Measurements from ENCODE around the gene FMN1.

Gene FMN1

DNA sequence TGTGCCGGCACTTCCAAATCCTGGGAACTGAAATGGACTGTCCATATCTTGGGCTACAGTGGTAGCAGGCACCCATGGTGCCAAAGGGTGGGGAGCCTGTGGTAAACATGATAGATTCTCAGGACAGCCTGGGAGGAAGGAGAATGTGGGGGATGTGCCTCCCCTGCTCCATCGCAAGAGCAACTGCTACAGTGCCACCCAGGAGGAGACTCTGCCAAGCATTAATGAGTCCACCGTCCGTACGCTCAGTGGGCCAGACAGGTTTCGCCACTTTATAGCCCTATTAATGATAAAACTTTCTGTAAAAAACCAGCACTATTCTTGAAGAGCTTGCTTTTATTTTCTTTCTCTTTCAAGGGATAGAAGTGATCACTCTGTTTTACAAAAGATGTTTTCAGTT lies 75.2 kb downstream of the FMN1 start:
- Histone ChIP-seq H3K27ac (no peak overlapping the region), H3K27me3 (no peaks in the 10 kb centered on the region)

DNA sequence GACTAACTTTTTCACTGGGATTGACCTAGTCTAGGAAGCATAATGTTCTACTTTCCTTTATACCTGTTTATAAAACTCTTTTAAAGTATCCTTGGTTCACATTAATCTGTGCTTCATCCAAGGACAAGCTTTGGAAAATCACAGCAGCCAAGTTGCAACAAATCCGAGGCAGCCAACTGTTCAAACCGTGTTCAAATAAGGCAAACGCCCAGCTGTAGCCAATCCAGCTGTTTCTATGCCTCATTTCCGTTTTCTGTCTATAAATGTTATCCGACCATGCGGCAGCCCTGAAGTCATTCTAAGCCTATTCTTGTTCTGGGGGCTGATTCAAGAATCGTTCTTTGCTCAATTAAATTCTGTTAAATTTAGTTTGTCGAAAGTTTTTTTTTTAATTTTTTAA lies 78.3 kb downstream of the FMN1 start:
- Histone ChIP-seq H3K27ac (no peak overlapping the region), H3K4me3 (no peak overlapping the region), H3K4me1 (no peaks in the 10 kb centered on the region), H3K27me3 (no peaks in the 10 kb centered on the region), H3K9me3 (no peaks in the 10 kb centered on the region), H3K36me3 (no peaks in the 10 kb centered on the region)
- no peak for DNase-seq
- TF ChIP-seq, protein P1, sequence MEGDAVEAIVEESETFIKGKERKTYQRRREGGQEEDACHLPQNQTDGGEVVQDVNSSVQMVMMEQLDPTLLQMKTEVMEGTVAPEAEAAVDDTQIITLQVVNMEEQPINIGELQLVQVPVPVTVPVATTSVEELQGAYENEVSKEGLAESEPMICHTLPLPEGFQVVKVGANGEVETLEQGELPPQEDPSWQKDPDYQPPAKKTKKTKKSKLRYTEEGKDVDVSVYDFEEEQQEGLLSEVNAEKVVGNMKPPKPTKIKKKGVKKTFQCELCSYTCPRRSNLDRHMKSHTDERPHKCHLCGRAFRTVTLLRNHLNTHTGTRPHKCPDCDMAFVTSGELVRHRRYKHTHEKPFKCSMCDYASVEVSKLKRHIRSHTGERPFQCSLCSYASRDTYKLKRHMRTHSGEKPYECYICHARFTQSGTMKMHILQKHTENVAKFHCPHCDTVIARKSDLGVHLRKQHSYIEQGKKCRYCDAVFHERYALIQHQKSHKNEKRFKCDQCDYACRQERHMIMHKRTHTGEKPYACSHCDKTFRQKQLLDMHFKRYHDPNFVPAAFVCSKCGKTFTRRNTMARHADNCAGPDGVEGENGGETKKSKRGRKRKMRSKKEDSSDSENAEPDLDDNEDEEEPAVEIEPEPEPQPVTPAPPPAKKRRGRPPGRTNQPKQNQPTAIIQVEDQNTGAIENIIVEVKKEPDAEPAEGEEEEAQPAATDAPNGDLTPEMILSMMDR (IDR thresholded peaks at IDR 0.05): no peak
- intact Hi-C loops (cut with DNase I; ENCODE audit: low total_unique reads): no loop called here

More for the DNA sequence above, 75.2 kb downstream of the FMN1 start:
- Histone ChIP-seq H3K4me1 (no peaks in the 10 kb centered on the region), H3K9me3 (no peaks in the 10 kb centered on the region), H3K4me3 (no peak overlapping the region), H3K36me3 (no peaks in the 10 kb centered on the region)
- DNase-seq: no peak
- intact Hi-C loops (cut with DNase I; ENCODE audit: low total_unique reads): no loop called here
- TF ChIP-seq, protein P1 (IDR thresholded peaks at IDR 0.05): no peak

DNA sequence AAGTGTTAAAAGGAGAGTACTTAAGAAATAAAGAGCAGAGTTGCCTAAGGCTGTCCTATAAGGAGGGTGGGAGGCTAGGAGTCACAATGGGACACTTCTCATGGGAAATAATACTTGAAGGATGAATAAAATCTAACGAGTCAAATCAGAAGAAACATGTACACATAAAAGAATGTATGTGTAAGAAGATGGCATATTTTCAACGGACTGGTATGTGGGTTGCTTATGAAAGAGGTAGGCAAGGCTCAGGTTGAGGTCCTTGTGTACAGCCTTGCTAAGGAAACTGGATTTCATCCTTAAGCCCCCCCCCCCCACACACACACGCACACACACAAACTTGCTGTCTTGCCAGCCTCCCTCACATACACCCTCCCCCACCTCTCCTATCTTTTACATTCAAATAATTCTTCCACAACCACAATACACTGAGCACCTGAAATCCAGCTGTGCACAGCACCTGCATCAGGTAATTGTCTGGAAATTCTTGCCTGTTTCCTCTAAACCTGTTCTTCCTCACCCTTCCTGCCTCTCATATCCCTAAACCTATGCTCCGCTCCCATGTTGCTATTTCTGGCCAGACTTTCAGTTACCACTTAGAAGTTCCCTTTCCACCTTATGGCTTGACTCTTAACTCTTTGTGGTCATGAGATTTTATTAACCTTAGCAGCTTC lies 79.2 kb downstream of the FMN1 start:
- no peak for DNase-seq
- Histone ChIP-seq H3K36me3 (no peaks in the 10 kb centered on the region), H3K27me3 (no peaks in the 10 kb centered on the region), H3K9me3 (no peaks in the 10 kb centered on the region), H3K4me1 (no peaks in the 10 kb centered on the region), H3K27ac (no peak overlapping the region), H3K4me3 (no peak overlapping the region)
- TF ChIP-seq, protein P1 (IDR thresholded peaks at IDR 0.05): no peak
- intact Hi-C loops (cut with DNase I; ENCODE audit: low total_unique reads): no loop called here

DNA sequence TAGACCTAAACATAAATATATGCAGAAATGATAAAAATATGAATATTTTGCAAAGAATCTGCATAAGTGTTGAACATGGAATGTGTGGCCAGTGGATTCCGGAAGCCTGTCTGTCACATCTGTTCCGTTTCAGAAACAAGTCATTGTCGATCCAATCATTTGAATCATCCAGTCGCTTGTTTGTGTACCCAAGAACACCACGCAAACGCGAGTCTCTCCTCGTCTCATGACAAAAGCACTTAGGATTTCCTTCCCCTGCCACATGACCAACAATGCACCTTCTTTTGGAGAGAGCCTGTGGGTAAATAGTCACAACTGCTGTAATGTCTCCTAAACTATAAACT lies 80.2 kb downstream of the FMN1 start:
- Histone ChIP-seq H3K27ac (no peak overlapping the region), H3K4me1 (no peaks in the 10 kb centered on the region), H3K27me3 (no peaks in the 10 kb centered on the region), H3K36me3 (no peaks in the 10 kb centered on the region), H3K4me3 (no peak overlapping the region), H3K9me3 (no peaks in the 10 kb centered on the region)
- TF ChIP-seq, protein P1 (IDR thresholded peaks at IDR 0.05): no peak
- DNase-seq: no peak
- intact Hi-C loops (cut with DNase I; ENCODE audit: low total_unique reads): no loop called here

DNA sequence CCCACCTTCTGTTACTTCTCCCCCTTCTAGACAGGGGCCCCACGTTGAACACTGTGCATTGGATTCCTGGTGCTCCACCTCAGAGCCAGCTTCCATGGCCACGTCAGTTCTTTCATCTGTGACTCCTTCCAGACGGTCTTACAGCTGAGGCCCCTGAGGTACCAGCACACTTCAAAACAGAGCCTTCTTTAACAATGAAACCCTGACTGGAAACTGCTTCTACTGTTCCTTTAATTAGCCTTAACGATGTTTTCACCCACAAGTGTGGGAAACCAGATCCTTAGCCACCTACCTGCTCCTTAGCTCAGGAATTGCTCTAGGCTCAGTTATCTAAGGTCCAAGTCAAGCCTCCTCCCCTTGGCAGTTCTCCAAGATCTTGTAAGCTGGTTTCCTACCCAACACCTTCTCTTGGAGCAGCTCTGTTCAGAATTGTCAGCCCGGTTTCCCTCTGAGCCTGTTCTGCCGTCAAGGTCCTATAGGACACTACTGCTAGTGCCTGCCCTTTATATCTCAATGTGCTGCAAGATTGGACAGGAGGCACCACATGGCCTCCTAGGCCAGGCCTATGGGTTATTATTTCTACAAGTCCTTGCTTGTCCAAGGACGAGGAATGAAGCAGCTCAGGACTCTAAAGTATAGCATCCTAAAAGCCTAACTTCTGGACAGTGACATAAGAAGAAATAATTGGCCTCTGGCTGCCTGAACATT lies 80.7 kb downstream of the FMN1 start:
- no peaks in the 10 kb centered on the region for H3K9me3 ChIP-seq
- no peak overlapping the region for H3K27ac ChIP-seq
- intact Hi-C loops (cut with DNase I; ENCODE audit: low total_unique reads): no loop called here
- no peaks in the 10 kb centered on the region for H3K4me1 ChIP-seq
- H3K4me3 ChIP-seq: no peak overlapping the region
- H3K27me3 ChIP-seq: no peaks in the 10 kb centered on the region
- DNase-seq: no peak
- no peaks in the 10 kb centered on the region for H3K36me3 ChIP-seq
- TF ChIP-seq, protein P1 (IDR thresholded peaks at IDR 0.05): no peak
